PFSK-1 (cell line): Measurements from ENCODE around the gene MTO1.

Experiments
- REST ChIP-seq, 2 experiments: IDR thresholded peaks; 2 replicates each; pipeline versions ENCODE4 v1.6.1 to v1.8.0; 2011 to 2012; ENCODE audit warnings: low read depth in 2 of 2, low read length in 2 of 2, control low read depth in 1 of 2, inconsistent platforms in 1 of 2, mild to moderate bottlenecking in 1 of 2, moderate library complexity in 1 of 2; ENCODE audit not compliant: insufficient read depth in 1 of 2
- TAF1 ChIP-seq: IDR thresholded peaks from 2 replicates; pipeline ENCODE4 v1.6.1; 2012; ENCODE audit warnings: low read length, control low read depth, borderline replicate concordance; ENCODE audit not compliant: insufficient read depth

GRCh38 chr6:73505142-73505541 lies 43.6 kb downstream of the MTO1 start:
- TF ChIP-seq TAF1 (no peak), REST (IDR thresholded peaks at IDR 0.05; ENCODE audit: insufficient read depth in 1 of 2, low read depth in 2 of 2, low read length in 2 of 2) (no peak)
